T-cell (primary cell): Measurements from ENCODE around the gene BAAT. TPM values are rescaled to one million over a fixed set of nuclear protein-coding genes. Genes with fewer than 3 reads are reported as not detected.

Experiments
- ATAC-seq, 4 experiments: fragments of 200-7000 bp in 3 of 4; fragments of 150-1000 bp in 1 of 4; cut with Tn5 transposase; replicated peaks in 1 of 4; 1 replicate in 3 of 4; 2 replicates in 1 of 4; pipeline ENCODE4 v1.10.0; 2021; ENCODE audit warnings: moderate library complexity in 3 of 4, mild to moderate bottlenecking in 2 of 4, moderate number of reproducible peaks in 1 of 4
- CTCF ChIA-PET, 2 donors: fragments of 300-600 bp; sonication (Branson Sonifier 250); formaldehyde crosslinking; loops; one replicate each; lab custom pipeline; 2022; ENCODE audit warnings: antibody characterized with exemption in 2 of 2; lab: Charles Lee
- POLR2A ChIA-PET, 2 donors: fragments of 300-600 bp; sonication (Branson Sonifier 250); formaldehyde crosslinking; loops; one replicate each; lab custom pipeline; 2022; ENCODE audit warnings: antibody characterized with exemption in 2 of 2; lab: Charles Lee
- DNase-seq, 35 experiments: peaks; one replicate each; pipeline versions ENCODE4 v3.0.0 to v3.0.0-alpha.2; 2013 to 2023
- H3K27ac ChIP-seq: one replicate; pipeline ENCODE4 v1.5.1; 2013; ENCODE audit warnings: low read length
- H3K27me3 ChIP-seq, 2 experiments: replicated peaks in 1 of 2; 1 replicate in 1 of 2; 2 replicates in 1 of 2; pipeline versions ENCODE4 v1.6.1 to v1.7.0; 2013; ENCODE audit warnings: low read length in 1 of 2, mixed read lengths in 1 of 2; ENCODE audit not compliant: control insufficient read depth in 2 of 2, insufficient read depth in 2 of 2; ENCODE audit errors: extremely low read depth in 1 of 2
- H3K36me3 ChIP-seq, 2 donors: 1 replicate in 1 of 2; 2 replicates in 1 of 2; pipeline versions ENCODE4 v1.6.1 to v1.7.0; 2013; ENCODE audit warnings: low read length in 1 of 2; ENCODE audit not compliant: control insufficient read depth in 2 of 2, insufficient read depth in 1 of 2; ENCODE audit errors: extremely low read depth in 1 of 2
- H3K4me1 ChIP-seq, 2 experiments: 1 replicate in 1 of 2; 2 replicates in 1 of 2; pipeline versions ENCODE4 v1.6.1 to v1.7.0; 2013; ENCODE audit warnings: low read length in 2 of 2, mixed read lengths in 1 of 2; ENCODE audit not compliant: insufficient read depth in 2 of 2, control insufficient read depth in 1 of 2; ENCODE audit errors: extremely low read depth in 1 of 2
- H3K4me3 ChIP-seq, 2 donors: 1 replicate in 1 of 2; 2 replicates in 1 of 2; pipeline versions ENCODE4 v1.5.1 to v1.7.0; 2013; ENCODE audit warnings: mild to moderate bottlenecking in 2 of 2, low read length in 1 of 2, moderate library complexity in 1 of 2; ENCODE audit not compliant: control insufficient read depth in 1 of 2; ENCODE audit errors: extremely low read depth in 1 of 2
- H3K9me3 ChIP-seq: 2 replicates; pipeline ENCODE4 v1.7.0; 2013
- H3K27ac Mint-ChIP-seq, 2 donors: one replicate each; pipeline ENCODE4 v1.8.0; 2020 to 2021; ENCODE audit warnings: mild to moderate bottlenecking in 2 of 2, mixed read lengths in 2 of 2
- H3K27me3 Mint-ChIP-seq, 2 donors: one replicate each; pipeline ENCODE4 v1.8.0; 2021 to 2022; ENCODE audit warnings: mixed read lengths in 2 of 2
- H3K36me3 Mint-ChIP-seq: one replicate; pipeline ENCODE4 v1.8.0; 2021; ENCODE audit warnings: mixed read lengths
- H3K4me1 Mint-ChIP-seq, 3 donors: one replicate each; pipeline ENCODE4 v1.8.0; 2020 to 2022; ENCODE audit warnings: mixed read lengths in 3 of 3, mild to moderate bottlenecking in 1 of 3
- H3K4me3 Mint-ChIP-seq, 3 donors: one replicate each; pipeline ENCODE4 v1.8.0; 2020 to 2022; ENCODE audit warnings: mild to moderate bottlenecking in 3 of 3, mixed read lengths in 3 of 3, moderate library complexity in 3 of 3
- H3K9me3 Mint-ChIP-seq, 3 donors: one replicate each; pipeline ENCODE4 v1.8.0; 2020 to 2022; ENCODE audit warnings: mixed read lengths in 3 of 3
- WGBS: methylation state at CpG from one replicate; pipeline ENCODE4 v1.1.5; 2013; ENCODE audit warnings: missing lambda C conversion rate; ENCODE audit not compliant: insufficient coverage; 5-methylcytosine and 5-hydroxymethylcytosine counted together
- total RNA-seq, 35 experiments: library from RNA in 6 of 35; stranded (reverse) in 6 of 35; fragments of 120-200 nt in 1 of 35; gene quantifications; one replicate each; pipeline versions ENCODE4 v1.2.1 to v1.2.4 and lab custom pipeline; 2013 to 2026

The BAAT gene
- total RNA-seq, 5 donors from 2014 or later (not counting 1 experiment from before 2014, with no cell fraction given), result 0.13 to 0.36 (median 0.35) TPM; not detected in 2

DNA sequence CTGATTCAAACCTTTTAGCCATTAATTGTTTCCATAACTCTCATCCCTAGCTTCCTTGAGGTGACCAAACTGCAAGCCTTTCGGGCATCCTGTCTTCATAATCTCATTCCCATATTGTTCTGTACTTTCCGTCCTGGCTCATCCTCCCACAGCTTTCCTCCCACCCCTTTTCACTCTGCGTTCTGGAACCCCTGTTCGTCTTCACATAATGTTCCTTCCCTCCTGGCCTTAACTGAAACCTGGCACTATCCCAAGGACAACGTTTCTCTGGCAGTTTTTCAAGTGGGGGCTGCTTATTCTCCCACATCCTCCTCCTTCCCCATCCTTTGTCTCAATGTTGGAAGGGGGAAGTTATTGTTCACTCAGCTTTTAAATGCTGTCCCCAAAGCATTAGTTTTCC, 15.3 kb upstream of the BAAT start:
- POLR2A ChIA-PET, result interaction anchor here (0.5 to 1.2 kb wide), 2 partner anchors 133 to 970 kb away, joined by 3 to 10 read pairs; partner anchors contain the start of gene RNF20 (in 1 of the 2)
- DNase-seq, result no peak
- Histone ChIP-seq H3K27me3 (no peaks in the 10 kb centered on the region), H3K4me1 (peaks cover 10 to 19% of the 10 kb centered on the region in 2 experiments), H3K9me3 (peaks cover 2% of the 10 kb centered on the region), H3K27ac (no peak overlapping the region), H3K36me3 (peaks cover under 1 to 40% of the 10 kb centered on the region in 2 donors), H3K4me3 (no peak overlapping the region)
- CTCF ChIA-PET, result interaction anchor here in 1 of 2 donors (0.9 to 2.5 kb wide), 3 partner anchors 10 to 59 kb away, joined by 3 to 15 read pairs (median 5); no protein-coding TSS in a partner anchor
- WGBS, result 65% methylated on average over 4 of the region's 5 CpGs
- Mint-ChIP-seq H3K4me1 (peaks cover 64 to 71% (median 69%) of the 10 kb centered on the region in 3 donors), H3K36me3 (peaks cover 58% of the 10 kb centered on the region), H3K27me3 (no peaks in the 10 kb centered on the region), H3K27ac (peak overlapping the region; percentile 37 to 75), H3K9me3 (peaks cover 12 to 19% (median 13%) of the 10 kb centered on the region in 3 donors), H3K4me3 (peak overlapping the region; percentile 87 to 100 (median 92))
- ATAC-seq, result no peak

DNA sequence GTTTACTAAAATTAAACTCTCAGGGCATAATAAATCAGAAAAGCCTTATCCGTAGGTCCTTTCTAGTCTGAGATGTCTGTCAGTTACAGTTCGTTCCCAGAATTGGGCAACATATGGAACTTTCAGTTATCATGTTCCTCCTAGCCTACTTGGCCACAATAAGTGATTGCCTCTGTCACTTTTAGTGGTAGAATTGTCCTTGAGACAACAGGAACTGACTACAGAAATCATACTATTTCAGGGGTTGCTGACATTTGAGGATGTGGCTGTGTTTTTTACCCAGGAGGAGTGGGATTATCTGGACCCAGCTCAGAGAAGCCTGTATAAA, 14.8 kb upstream of the BAAT start:
- H3K27me3 ChIP-seq, result no peaks in the 10 kb centered on the region

DNA sequence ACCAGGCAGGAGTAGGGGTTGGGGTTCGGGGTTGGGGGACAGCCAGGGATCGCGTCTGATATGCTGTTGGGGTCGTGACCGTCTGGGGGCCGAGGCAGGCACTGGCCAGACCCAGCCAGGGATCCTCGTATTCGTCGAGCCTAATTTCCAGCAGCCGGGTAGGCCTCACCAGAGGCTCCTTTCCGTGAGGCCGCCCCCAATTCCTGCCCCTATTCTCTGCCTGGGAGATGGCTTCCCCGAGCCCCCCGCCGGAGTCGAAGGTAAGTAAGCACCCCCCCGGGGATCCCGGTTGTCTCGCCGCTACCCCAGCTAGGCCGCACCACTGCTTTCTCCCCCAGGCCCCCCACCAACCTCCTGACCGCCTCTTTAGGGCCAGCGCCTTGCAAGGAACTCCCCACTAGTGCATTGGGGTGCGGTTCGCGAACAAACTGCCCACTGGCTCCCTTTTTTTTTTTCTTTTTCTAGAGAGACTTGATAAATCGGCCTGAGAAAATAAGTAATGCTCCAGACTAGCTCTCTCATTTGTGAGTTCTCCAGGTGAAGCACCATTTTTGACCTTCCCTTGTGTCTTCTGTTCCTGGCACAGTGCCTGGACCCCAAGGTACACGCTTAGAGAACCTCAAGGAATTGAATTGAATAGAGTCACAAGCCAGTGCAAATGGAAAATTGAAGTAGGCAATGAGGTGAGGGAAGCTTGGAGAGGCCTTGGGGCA, 14.3 kb upstream of the BAAT start:
- peaks cover 0 to 37% of the 10 kb centered on the region in 2 donors for H3K36me3 ChIP-seq
- peak in 1 of 4 experiments; percentile 1 for ATAC-seq

More for the DNA sequence above, 14.8 kb upstream of the BAAT start:
- WGBS, result no CpG with 5 or more reads among the region's 2 CpGs
- H3K9me3 Mint-ChIP-seq, result peaks cover 6 to 14% (median 8%) of the 10 kb centered on the region in 3 donors
- no peak overlapping the region for H3K27ac ChIP-seq
- peaks cover 10 to 19% of the 10 kb centered on the region in 2 experiments for H3K4me1 ChIP-seq
- H3K36me3 ChIP-seq, result peaks cover 0 to 35% of the 10 kb centered on the region in 2 donors
- POLR2A ChIA-PET, result interaction anchor here in 1 of 2 donors (0.7 kb wide), 1 partner anchor 1574 kb away, joined by 3 read pairs; no protein-coding TSS in a partner anchor
- no peak for ATAC-seq
- CTCF ChIA-PET, result interaction anchor here in 1 of 2 donors (0.9 to 2.5 kb wide), 3 partner anchors 11 to 59 kb away, joined by 3 to 15 read pairs (median 5); no protein-coding TSS in a partner anchor
- H3K9me3 ChIP-seq, result peaks cover 2% of the 10 kb centered on the region
- peak overlapping the region; percentile 79 to 82 for H3K4me3 ChIP-seq
- H3K36me3 Mint-ChIP-seq, result peaks cover 58% of the 10 kb centered on the region
- H3K27me3 Mint-ChIP-seq, result no peaks in the 10 kb centered on the region
- H3K4me3 Mint-ChIP-seq, result peak overlapping the region; percentile 87 to 100 (median 92)
- DNase-seq, result no peak
- H3K27ac Mint-ChIP-seq, result peak overlapping the region; percentile 66 to 75
- peaks cover 69 to 76% (median 74%) of the 10 kb centered on the region in 3 donors for H3K4me1 Mint-ChIP-seq

DNA sequence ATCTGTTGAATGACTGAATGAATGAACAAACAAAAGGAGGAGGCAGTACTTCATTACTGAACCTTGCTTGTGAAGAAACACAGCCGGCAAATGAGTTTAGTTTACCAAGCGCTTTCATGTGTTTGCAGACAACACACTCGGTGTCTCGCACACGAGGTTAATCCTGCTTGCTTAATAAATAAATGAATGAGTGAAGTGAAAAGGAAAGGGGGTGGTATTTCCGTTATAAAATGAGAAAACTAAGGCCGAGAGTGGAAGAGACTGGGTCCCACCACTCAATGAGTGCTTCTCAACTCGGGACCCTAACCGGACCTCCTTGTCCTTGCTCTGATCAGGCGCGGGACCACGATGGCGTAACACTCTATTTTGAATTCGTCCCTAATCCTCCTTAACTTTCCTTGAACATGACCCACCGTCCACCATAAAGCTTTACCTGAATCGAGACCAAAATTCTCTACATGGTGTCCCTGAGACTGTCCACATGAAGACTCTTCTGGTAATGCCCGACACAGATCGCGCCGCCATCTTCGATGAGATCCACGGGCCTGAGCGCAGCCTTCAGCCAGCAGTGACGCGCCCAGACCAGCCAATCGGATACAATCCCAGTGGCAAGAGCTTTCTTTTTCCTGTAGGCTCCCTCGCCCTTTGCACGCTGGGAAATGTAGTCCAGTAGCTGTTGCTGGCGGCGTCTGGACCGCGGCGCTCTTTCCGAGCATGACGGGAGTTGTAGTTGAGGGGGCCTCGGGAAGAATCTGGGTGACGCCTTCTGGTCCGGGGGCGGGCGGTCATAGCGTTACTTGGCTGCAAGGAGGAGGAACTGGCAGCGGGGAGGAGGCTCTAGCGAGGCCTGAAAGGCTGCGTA, 13.5 kb upstream of the BAAT start, which contains the start of the genes MRPL50 and ZNF189:
Gene MRPL50, minus strand, starts transcription at position 551 of the 862 bp plus-strand sequence. Its CDS starts 26 bp downstream, at position 525.
Gene ZNF189, plus strand, starts transcription at position 784 of the 862 bp plus-strand sequence. CDS start 306 bp downstream, outside the sequence.
- Histone ChIP-seq H3K36me3 (peaks cover 0 to 29% of the 10 kb centered on the region in 2 donors), H3K9me3 (peaks cover 2% of the 10 kb centered on the region), H3K4me1 (peaks cover 10 to 19% of the 10 kb centered on the region in 2 experiments), H3K4me3 (peak within 1 kb of the TSS; percentile 79 to 98), H3K27me3 (no peaks in the 10 kb centered on the region), H3K27ac (peak within 1 kb of the TSS; percentile 94)
- ChIA-PET POLR2A (interaction anchor here (0.6 to 1.7 kb wide), 7 partner anchors 9 to 172 kb away, joined by 3 to 9 read pairs (median 5); partner anchors contain the start of gene RNF20 (in 2 of the 2)), CTCF (interaction anchor here (0.8 to 2.5 kb wide), 9 partner anchors 9 to 803 kb away, joined by 3 to 18 read pairs (median 4); partner anchors contain the start of gene RNF20 (in 1 of the 2))
- H3K4me1 Mint-ChIP-seq, result peaks cover 74 to 84% (median 76%) of the 10 kb centered on the region in 3 donors
- ATAC-seq, result peak; percentile 93 to 98 (median 96)
- peak within 1 kb of the TSS; percentile 95 to 99 for H3K27ac Mint-ChIP-seq
- peaks cover 56% of the 10 kb centered on the region for H3K36me3 Mint-ChIP-seq
- under 1% methylated on average over 43 of the region's 44 CpGs for WGBS
- H3K27me3 Mint-ChIP-seq, result no peaks in the 10 kb centered on the region
- H3K4me3 Mint-ChIP-seq, result peak within 1 kb of the TSS; percentile 87 to 100 (median 92)
- H3K9me3 Mint-ChIP-seq, result peaks cover 3 to 5% (median 3%) of the 10 kb centered on the region in 3 donors
- peak; percentile 86 to 100 (median 98) for DNase-seq

More for the DNA sequence above, 14.3 kb upstream of the BAAT start:
- Mint-ChIP-seq H3K27ac (peak overlapping the region; percentile 95 to 99), H3K27me3 (no peaks in the 10 kb centered on the region), H3K9me3 (peaks cover 6 to 12% (median 7%) of the 10 kb centered on the region in 3 donors), H3K4me1 (peaks cover 74 to 81% (median 80%) of the 10 kb centered on the region in 3 donors), H3K36me3 (peaks cover 58% of the 10 kb centered on the region), H3K4me3 (peak overlapping the region; percentile 87 to 100 (median 92))
- 2% methylated on average over 23 of the region's 28 CpGs for WGBS
- DNase-seq, result peak in 7 of 35 experiments; percentile 0 to 18 (median 3)
- Histone ChIP-seq H3K27ac (peak overlapping the region; percentile 77), H3K27me3 (no peaks in the 10 kb centered on the region), H3K4me3 (peak overlapping the region; percentile 79 to 82), H3K9me3 (peaks cover 2% of the 10 kb centered on the region), H3K4me1 (peaks cover 10 to 19% of the 10 kb centered on the region in 2 experiments)
- ChIA-PET POLR2A (interaction anchor here (0.6 to 1.7 kb wide), 8 partner anchors 8 to 1573 kb away, joined by 3 to 9 read pairs (median 4); partner anchors contain the start of gene RNF20 (in 2 of the 2)), CTCF (interaction anchor here in 1 of 2 donors (0.8 to 2.5 kb wide), 8 partner anchors 10 to 803 kb away, joined by 3 to 18 read pairs (median 4); partner anchors contain the start of gene RNF20)

DNA sequence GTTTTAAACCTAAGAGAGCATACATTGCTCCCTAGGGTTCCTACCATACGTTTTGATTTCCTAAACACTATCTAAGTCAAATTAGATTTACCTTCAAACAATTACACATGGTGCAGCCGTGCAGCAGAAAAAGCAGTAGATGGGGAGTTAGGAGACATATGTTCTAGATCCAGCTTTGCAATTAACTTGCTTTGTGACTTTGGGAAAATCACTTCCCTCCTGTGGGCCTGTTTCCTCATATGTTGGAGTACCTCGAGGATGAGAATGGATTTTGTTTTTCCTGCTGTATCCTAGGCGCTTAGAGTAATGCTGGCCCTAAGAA, 12.9 kb upstream of the BAAT start:
- Mint-ChIP-seq H3K27me3 (no peaks in the 10 kb centered on the region), H3K9me3 (peaks cover 4 to 5% (median 5%) of the 10 kb centered on the region in 3 donors), H3K27ac (peak overlapping the region; percentile 95 to 99), H3K36me3 (peaks cover 56% of the 10 kb centered on the region), H3K4me3 (peak overlapping the region; percentile 87 to 100 (median 92)), H3K4me1 (peaks cover 73 to 83% (median 78%) of the 10 kb centered on the region in 3 donors)
- H3K36me3 ChIP-seq, result peaks cover 0 to 24% of the 10 kb centered on the region in 2 donors
- 5% methylated on average over 2 of the region's 4 CpGs for WGBS
- H3K9me3 ChIP-seq, result peaks cover 1% of the 10 kb centered on the region
- no peaks in the 10 kb centered on the region for H3K27me3 ChIP-seq
- ChIA-PET CTCF (interaction anchor here (1.1 to 2.5 kb wide), 5 partner anchors 9 to 802 kb away, joined by 3 to 18 read pairs (median 5); partner anchors contain the start of gene RNF20 (in 1 of the 2)), POLR2A (interaction anchor here in 1 of 2 donors (1.7 kb wide), 1 partner anchor 136 kb away, joined by 5 read pairs; the partner anchor contains the start of gene RNF20)
- ATAC-seq (no peak), DNase-seq (no peak)
- peak overlapping the region; percentile 94 for H3K27ac ChIP-seq
- peak overlapping the region; percentile 79 to 98 for H3K4me3 ChIP-seq
- H3K4me1 ChIP-seq, result peaks cover 10 to 19% of the 10 kb centered on the region in 2 experiments
